ENCODE data around the gene IL17RA. TPM values are rescaled to one million over a fixed set of nuclear protein-coding genes. Genes with fewer than 3 reads are reported as not detected.

IL17RA gene
- total RNA-seq, 1 experiment from 2014 or later = 11.7 TPM

DNA sequence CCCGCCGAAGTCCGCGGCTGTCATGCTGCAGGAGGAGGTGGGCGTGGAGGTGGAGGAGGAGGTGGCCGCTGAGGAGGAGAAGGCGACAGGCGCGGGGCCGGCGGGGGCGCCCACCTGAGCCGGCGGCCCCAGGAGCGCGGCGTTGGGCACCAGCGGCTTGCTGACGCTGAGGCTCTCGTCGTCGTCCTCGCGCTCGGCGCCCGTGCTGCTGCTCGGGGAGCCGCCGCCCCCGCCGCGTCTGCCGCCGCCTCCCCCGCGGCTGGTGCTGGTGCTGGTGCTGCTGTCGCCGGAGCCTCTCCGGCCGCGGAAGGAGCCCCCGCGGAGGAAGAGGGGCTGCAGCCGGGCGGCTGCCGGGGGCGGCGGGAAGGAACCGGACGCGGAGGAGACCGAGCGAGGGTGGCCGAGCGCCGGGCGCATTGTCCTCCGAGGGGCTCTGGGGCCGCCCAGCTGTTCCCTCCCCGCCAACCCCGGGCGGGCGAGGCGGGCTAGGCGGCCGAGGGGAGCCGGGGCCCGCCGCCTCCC lies 36.0 kb downstream of the IL17RA start:
- Histone ChIP-seq H3K4me3 (ENCODE audit: low read depth in 2 of 2, low read length in 2 of 2) (peak overlapping the region; percentile 34 to 42), H3K27ac (ENCODE audit: low read length) (no peak overlapping the region), H3K36me3 (ENCODE audit: control insufficient read depth, insufficient read depth, low read length) (no peaks in the 10 kb centered on the region), H3K9me3 (ENCODE audit: control insufficient read depth, insufficient read depth, low read depth, low read length) (no peaks in the 10 kb centered on the region), H3K27me3 (ENCODE audit: control insufficient read depth, insufficient read depth, low read length) (no peaks in the 10 kb centered on the region), H3K4me1 (ENCODE audit: control insufficient read depth, insufficient read depth, low read length) (no peaks in the 10 kb centered on the region)
- BruUV-seq (replicated peaks) = no TSS peak
- ChIA-PET CTCF (no interaction called here), POLR2A (no interaction called here)
- 0 out of 2 replicates have a peak, but pooled peaks have one; percentile 15 for TF ChIP-seq SIN3A (IDR thresholded peaks at IDR 0.05; ENCODE audit: borderline replicate concordance, insufficient read depth, low read depth, low read length)
- no peak for TF ChIP-seq POLR2AphosphoS5 (IDR thresholded peaks at IDR 0.05; ENCODE audit: low read depth, low read length)
- ATAC-seq (peak; percentile 78), DNase-seq (ENCODE audit: low read depth, low spot score) (no peak)
- in situ Hi-C loops (cut with HindIII; ENCODE audit: low pct_unique_long_range_greater_than_20kb, low sequenced_read_pairs) (no loop called here), intact Hi-C loops (cut with micrococcal nuclease; ENCODE audit: unreplicated experiment) (no loop called here)

DNA sequence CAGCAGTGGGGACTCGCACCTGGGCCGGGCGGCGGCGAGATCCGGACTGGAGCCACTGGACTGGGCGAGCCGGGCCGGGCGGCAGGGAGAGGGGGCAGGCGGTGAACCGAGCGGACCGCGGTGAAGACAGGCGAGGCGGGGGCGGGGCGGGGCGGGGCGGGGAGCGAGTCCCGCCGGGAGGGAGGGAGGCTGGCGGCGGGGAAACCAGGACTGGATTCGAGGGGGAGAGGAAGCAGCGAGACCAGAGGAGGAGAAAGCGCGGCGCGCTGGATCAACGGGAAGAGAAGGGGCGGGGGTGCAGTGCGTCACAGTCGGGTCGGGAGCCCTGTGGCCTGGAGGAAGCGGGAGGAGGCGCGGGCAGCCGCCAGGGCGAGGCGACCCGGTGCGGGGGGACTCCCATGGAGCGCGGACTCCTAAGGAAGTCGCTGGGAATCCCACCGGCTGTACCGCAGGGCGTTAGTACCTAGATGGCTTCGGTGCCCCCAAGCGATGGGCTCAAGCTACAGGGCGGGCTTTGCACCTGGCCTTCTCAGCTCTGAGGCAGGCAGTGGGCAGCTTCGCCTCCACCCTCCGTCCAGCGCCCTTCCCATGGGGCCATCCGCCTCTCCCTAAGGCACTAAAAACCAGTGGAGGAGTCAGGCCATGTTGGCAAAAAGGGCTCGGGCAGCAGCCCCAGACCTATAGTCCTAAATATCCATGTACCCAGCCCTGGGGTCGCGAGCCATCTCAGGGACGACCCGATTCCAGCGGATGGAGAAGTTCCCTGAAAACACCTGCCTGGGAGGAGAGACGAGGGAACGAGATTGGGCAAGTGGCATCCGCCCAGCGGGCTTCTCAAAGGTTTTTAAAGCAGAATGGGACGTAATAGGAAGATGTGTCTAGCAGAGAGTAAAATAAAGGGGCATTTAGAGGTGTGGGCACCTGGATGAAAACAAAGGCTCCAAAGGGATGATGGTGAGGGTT lies 36.7 kb downstream of the IL17RA start, which contains the start of gene TMEM121B:
Gene TMEM121B (minus strand): TSS at position 128 of the 963 bp plus-strand sequence. CDS start 233 bp downstream, outside the sequence.
- BruUV-seq (replicated peaks) = no TSS peak
- Histone ChIP-seq H3K4me3 (ENCODE audit: low read depth in 2 of 2, low read length in 2 of 2) (peak within 1 kb of the TSS; percentile 42), H3K4me1 (ENCODE audit: control insufficient read depth, insufficient read depth, low read length) (no peaks in the 10 kb centered on the region), H3K27me3 (ENCODE audit: control insufficient read depth, insufficient read depth, low read length) (no peaks in the 10 kb centered on the region), H3K36me3 (ENCODE audit: control insufficient read depth, insufficient read depth, low read length) (no peaks in the 10 kb centered on the region), H3K27ac (ENCODE audit: low read length) (no peak within 1 kb of the TSS), H3K9me3 (ENCODE audit: control insufficient read depth, insufficient read depth, low read depth, low read length) (no peaks in the 10 kb centered on the region)
- ChIA-PET CTCF (no interaction called here), POLR2A (no interaction called here)
- ATAC-seq = peak; percentile 64
- in situ Hi-C loops (cut with HindIII; ENCODE audit: low pct_unique_long_range_greater_than_20kb, low sequenced_read_pairs) = no loop called here
- no peak for TF ChIP-seq POLR2AphosphoS5 (IDR thresholded peaks at IDR 0.05; ENCODE audit: low read depth, low read length)
- DNase-seq (ENCODE audit: low read depth, low spot score) = no peak
- intact Hi-C loops (cut with micrococcal nuclease; ENCODE audit: unreplicated experiment) = no loop called here

GRCh38 chr22:17130199-17130598 lies 45.4 kb downstream of the IL17RA start:
- H3K9me3 ChIP-seq (ENCODE audit: control insufficient read depth, insufficient read depth, low read depth, low read length) = no peaks in the 10 kb centered on the region
- no peak overlapping the region for H3K4me3 ChIP-seq (ENCODE audit: low read depth in 2 of 2, low read length in 2 of 2)
- TF ChIP-seq, protein P1, sequence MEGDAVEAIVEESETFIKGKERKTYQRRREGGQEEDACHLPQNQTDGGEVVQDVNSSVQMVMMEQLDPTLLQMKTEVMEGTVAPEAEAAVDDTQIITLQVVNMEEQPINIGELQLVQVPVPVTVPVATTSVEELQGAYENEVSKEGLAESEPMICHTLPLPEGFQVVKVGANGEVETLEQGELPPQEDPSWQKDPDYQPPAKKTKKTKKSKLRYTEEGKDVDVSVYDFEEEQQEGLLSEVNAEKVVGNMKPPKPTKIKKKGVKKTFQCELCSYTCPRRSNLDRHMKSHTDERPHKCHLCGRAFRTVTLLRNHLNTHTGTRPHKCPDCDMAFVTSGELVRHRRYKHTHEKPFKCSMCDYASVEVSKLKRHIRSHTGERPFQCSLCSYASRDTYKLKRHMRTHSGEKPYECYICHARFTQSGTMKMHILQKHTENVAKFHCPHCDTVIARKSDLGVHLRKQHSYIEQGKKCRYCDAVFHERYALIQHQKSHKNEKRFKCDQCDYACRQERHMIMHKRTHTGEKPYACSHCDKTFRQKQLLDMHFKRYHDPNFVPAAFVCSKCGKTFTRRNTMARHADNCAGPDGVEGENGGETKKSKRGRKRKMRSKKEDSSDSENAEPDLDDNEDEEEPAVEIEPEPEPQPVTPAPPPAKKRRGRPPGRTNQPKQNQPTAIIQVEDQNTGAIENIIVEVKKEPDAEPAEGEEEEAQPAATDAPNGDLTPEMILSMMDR (IDR thresholded peaks at IDR 0.05) = no peak
- TF ChIP-seq, protein P2, sequence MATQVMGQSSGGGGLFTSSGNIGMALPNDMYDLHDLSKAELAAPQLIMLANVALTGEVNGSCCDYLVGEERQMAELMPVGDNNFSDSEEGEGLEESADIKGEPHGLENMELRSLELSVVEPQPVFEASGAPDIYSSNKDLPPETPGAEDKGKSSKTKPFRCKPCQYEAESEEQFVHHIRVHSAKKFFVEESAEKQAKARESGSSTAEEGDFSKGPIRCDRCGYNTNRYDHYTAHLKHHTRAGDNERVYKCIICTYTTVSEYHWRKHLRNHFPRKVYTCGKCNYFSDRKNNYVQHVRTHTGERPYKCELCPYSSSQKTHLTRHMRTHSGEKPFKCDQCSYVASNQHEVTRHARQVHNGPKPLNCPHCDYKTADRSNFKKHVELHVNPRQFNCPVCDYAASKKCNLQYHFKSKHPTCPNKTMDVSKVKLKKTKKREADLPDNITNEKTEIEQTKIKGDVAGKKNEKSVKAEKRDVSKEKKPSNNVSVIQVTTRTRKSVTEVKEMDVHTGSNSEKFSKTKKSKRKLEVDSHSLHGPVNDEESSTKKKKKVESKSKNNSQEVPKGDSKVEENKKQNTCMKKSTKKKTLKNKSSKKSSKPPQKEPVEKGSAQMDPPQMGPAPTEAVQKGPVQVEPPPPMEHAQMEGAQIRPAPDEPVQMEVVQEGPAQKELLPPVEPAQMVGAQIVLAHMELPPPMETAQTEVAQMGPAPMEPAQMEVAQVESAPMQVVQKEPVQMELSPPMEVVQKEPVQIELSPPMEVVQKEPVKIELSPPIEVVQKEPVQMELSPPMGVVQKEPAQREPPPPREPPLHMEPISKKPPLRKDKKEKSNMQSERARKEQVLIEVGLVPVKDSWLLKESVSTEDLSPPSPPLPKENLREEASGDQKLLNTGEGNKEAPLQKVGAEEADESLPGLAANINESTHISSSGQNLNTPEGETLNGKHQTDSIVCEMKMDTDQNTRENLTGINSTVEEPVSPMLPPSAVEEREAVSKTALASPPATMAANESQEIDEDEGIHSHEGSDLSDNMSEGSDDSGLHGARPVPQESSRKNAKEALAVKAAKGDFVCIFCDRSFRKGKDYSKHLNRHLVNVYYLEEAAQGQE (IDR thresholded peaks at IDR 0.05; ENCODE audit: insufficient read depth in 1 of 2, low read depth in 2 of 2, low read length in 1 of 2) = no peak
- no peak for TF ChIP-seq TCF7L2 (IDR thresholded peaks at IDR 0.05; ENCODE audit: low read depth, low read length)
- TF ChIP-seq POLR2AphosphoS5 (IDR thresholded peaks at IDR 0.05; ENCODE audit: low read depth, low read length) = no peak
- TF ChIP-seq SIN3A (IDR thresholded peaks at IDR 0.05; ENCODE audit: borderline replicate concordance, insufficient read depth, low read depth, low read length) = no peak
- DNase-seq (ENCODE audit: low read depth, low spot score) (no peak), ATAC-seq (no peak)
- CTCF ChIA-PET = no interaction called here
- no peaks in the 10 kb centered on the region for H3K4me1 ChIP-seq (ENCODE audit: control insufficient read depth, insufficient read depth, low read length)
- POLR2A ChIA-PET = no interaction called here
- intact Hi-C loops (cut with micrococcal nuclease; ENCODE audit: unreplicated experiment) = no loop called here
- BruUV-seq (replicated peaks) = no TSS peak
- H3K36me3 ChIP-seq (ENCODE audit: control insufficient read depth, insufficient read depth, low read length) = no peaks in the 10 kb centered on the region
- no peaks in the 10 kb centered on the region for H3K27me3 ChIP-seq (ENCODE audit: control insufficient read depth, insufficient read depth, low read length)
- no peak overlapping the region for H3K27ac ChIP-seq (ENCODE audit: low read length)
- in situ Hi-C loops (cut with HindIII; ENCODE audit: low pct_unique_long_range_greater_than_20kb, low sequenced_read_pairs) = no loop called here

Measured in Panc1 (cell line).